Skeletal muscle tissue (tissue), 4 donors: ENCODE results near the gene FZR1. TPM values are rescaled to one million over a fixed set of nuclear protein-coding genes. Genes with fewer than 3 reads are reported as not detected.

Experiments
- H3K27ac ChIP-seq: one replicate; pipeline ENCODE4 v1.7.0; 2013; ENCODE audit warnings: mild to moderate bottlenecking, low read depth, low read length, inconsistent platforms
- H3K27me3 ChIP-seq, 3 donors: one replicate each; pipeline ENCODE4 v1.7.0; 2013; ENCODE audit warnings: low read length in 3 of 3; ENCODE audit not compliant: control insufficient read depth in 3 of 3, insufficient read depth in 3 of 3
- H3K36me3 ChIP-seq, 3 donors: one replicate each; pipeline ENCODE4 v1.7.0; 2013; ENCODE audit warnings: low read length in 3 of 3; ENCODE audit not compliant: control insufficient read depth in 3 of 3, insufficient read depth in 3 of 3
- H3K4me1 ChIP-seq, 3 donors: one replicate each; pipeline ENCODE4 v1.7.0; 2013; ENCODE audit warnings: low read length in 3 of 3, mild to moderate bottlenecking in 3 of 3; ENCODE audit not compliant: control insufficient read depth in 3 of 3, insufficient read depth in 3 of 3
- H3K4me3 ChIP-seq, 3 donors: one replicate each; pipeline ENCODE4 v1.7.0; 2013; ENCODE audit warnings: low read length in 3 of 3
- H3K9ac ChIP-seq, 3 donors: one replicate each; pipeline ENCODE4 v1.7.0; 2013; ENCODE audit warnings: low read length in 3 of 3, mild to moderate bottlenecking in 3 of 3, moderate library complexity in 2 of 3, low read depth in 1 of 3
- H3K9me3 ChIP-seq, 3 donors: one replicate each; pipeline ENCODE4 v1.7.0; 2013; ENCODE audit warnings: low read length in 3 of 3; ENCODE audit not compliant: control insufficient read depth in 3 of 3
- total RNA-seq: library from RNA; depleted of rRNA; stranded (reverse); fragments of >200 nt; gene quantifications from one replicate; pipeline ENCODE4 v1.2.3, GENCODE V29; 2014
- donor health status: Osteomylitis.

The FZR1 gene
- total RNA-seq, 1 donor from 2014 or later, result 14.6 TPM

GRCh38 chr19:3570606-3571011 lies 64.5 kb downstream of the FZR1 start:
- Histone ChIP-seq H3K4me3 (no peak overlapping the region), H3K36me3 (no peaks in the 10 kb centered on the region), H3K27me3 (no peaks in the 10 kb centered on the region), H3K9me3 (no peaks in the 10 kb centered on the region), H3K9ac (no peak overlapping the region), H3K4me1 (peaks cover 5 to 10% (median 7%) of the 10 kb centered on the region in 3 donors), H3K27ac (no peak overlapping the region)

- H3K36me3 ChIP-seq, result no peaks in the 10 kb centered on the region
- peak overlapping the region; percentile 74 to 79 (median 76) for H3K9ac ChIP-seq
- no peaks in the 10 kb centered on the region for H3K27me3 ChIP-seq
- peaks cover 15 to 19% (median 17%) of the 10 kb centered on the region in 3 donors for H3K4me1 ChIP-seq
- H3K9me3 ChIP-seq, result no peaks in the 10 kb centered on the region
- H3K27ac ChIP-seq, result no peak overlapping the region
- peak overlapping the region; percentile 72 to 83 (median 82) for H3K4me3 ChIP-seq
Measured at GRCh38 chr19:3572132-3572854, 66.2 kb downstream of the FZR1 start.

- peak within 1 kb of the TSS; percentile 74 to 83 (median 82) for H3K4me3 ChIP-seq
- no peaks in the 10 kb centered on the region for H3K36me3 ChIP-seq
- H3K27me3 ChIP-seq, result no peaks in the 10 kb centered on the region
- H3K4me1 ChIP-seq, result peaks cover 15 to 19% (median 17%) of the 10 kb centered on the region in 3 donors
- no peaks in the 10 kb centered on the region for H3K9me3 ChIP-seq
- H3K9ac ChIP-seq, result peak within 1 kb of the TSS; percentile 74 to 79 (median 76)
- H3K27ac ChIP-seq, result peak within 1 kb of the TSS; percentile 12
Measured at GRCh38 chr19:3572855-3573161, 66.7 kb downstream of the FZR1 start, which contains the start of gene HMG20B. Gene HMG20B (plus strand): TSS chr19:3572944. CDS start chr19:3573310, 366 bp downstream.

- H3K9ac ChIP-seq, result peak overlapping the region; percentile 72 to 75 (median 72)
- H3K4me1 ChIP-seq, result peaks cover 15 to 19% (median 17%) of the 10 kb centered on the region in 3 donors
- H3K4me3 ChIP-seq, result peak overlapping the region; percentile 72 to 74 (median 74)
- H3K36me3 ChIP-seq, result no peaks in the 10 kb centered on the region
- H3K27me3 ChIP-seq, result no peaks in the 10 kb centered on the region
- no peaks in the 10 kb centered on the region for H3K9me3 ChIP-seq
- H3K27ac ChIP-seq, result peak overlapping the region; percentile 12
Measured at GRCh38 chr19:3573162-3573857, 67.2 kb downstream of the FZR1 start.

- H3K4me3 ChIP-seq, result peak overlapping the region; percentile 72 to 74 (median 74)
- H3K36me3 ChIP-seq, result no peaks in the 10 kb centered on the region
- no peaks in the 10 kb centered on the region for H3K9me3 ChIP-seq
- H3K27me3 ChIP-seq, result no peaks in the 10 kb centered on the region
- H3K9ac ChIP-seq, result no peak overlapping the region
- peaks cover 15 to 19% (median 17%) of the 10 kb centered on the region in 3 donors for H3K4me1 ChIP-seq
- no peak overlapping the region for H3K27ac ChIP-seq
Measured at GRCh38 chr19:3573858-3574637, 67.9 kb downstream of the FZR1 start.

- H3K36me3 ChIP-seq, result no peaks in the 10 kb centered on the region
- H3K9me3 ChIP-seq, result no peaks in the 10 kb centered on the region
- peaks cover 15 to 19% (median 17%) of the 10 kb centered on the region in 3 donors for H3K4me1 ChIP-seq
- H3K27ac ChIP-seq, result no peak overlapping the region
- no peaks in the 10 kb centered on the region for H3K27me3 ChIP-seq
- no peak overlapping the region for H3K4me3 ChIP-seq
- H3K9ac ChIP-seq, result no peak overlapping the region
Measured at GRCh38 chr19:3575260-3575741, 69.2 kb downstream of the FZR1 start.

GRCh38 chr19:3575949-3576673 lies 70.0 kb downstream of the FZR1 start:
- Histone ChIP-seq H3K36me3 (no peaks in the 10 kb centered on the region), H3K27ac (no peak overlapping the region), H3K9ac (peak overlapping the region in 2 of 3 donors; percentile 43 to 45), H3K27me3 (no peaks in the 10 kb centered on the region), H3K9me3 (no peaks in the 10 kb centered on the region), H3K4me3 (peak overlapping the region; percentile 45 to 54 (median 48)), H3K4me1 (peaks cover 15 to 19% (median 17%) of the 10 kb centered on the region in 3 donors)

GRCh38 chr19:3576696-3577443 lies 70.8 kb downstream of the FZR1 start:
- H3K4me3 ChIP-seq, result peak overlapping the region; percentile 45 to 54 (median 48)
- peak overlapping the region in 2 of 3 donors; percentile 43 to 45 for H3K9ac ChIP-seq
- H3K9me3 ChIP-seq, result no peaks in the 10 kb centered on the region
- peaks cover 14 to 19% (median 16%) of the 10 kb centered on the region in 3 donors for H3K4me1 ChIP-seq
- no peaks in the 10 kb centered on the region for H3K36me3 ChIP-seq
- H3K27me3 ChIP-seq, result no peaks in the 10 kb centered on the region
- no peak overlapping the region for H3K27ac ChIP-seq
